HK-2 (cell line): ENCODE results near the gene PPP1R9A.

ENCODE experiments used
- DNase-seq: peaks from one replicate; pipeline ENCODE4 v3.0.0-alpha.2; 2018; ENCODE audit not compliant: unreplicated experiment

PPP1R9A gene

DNA sequence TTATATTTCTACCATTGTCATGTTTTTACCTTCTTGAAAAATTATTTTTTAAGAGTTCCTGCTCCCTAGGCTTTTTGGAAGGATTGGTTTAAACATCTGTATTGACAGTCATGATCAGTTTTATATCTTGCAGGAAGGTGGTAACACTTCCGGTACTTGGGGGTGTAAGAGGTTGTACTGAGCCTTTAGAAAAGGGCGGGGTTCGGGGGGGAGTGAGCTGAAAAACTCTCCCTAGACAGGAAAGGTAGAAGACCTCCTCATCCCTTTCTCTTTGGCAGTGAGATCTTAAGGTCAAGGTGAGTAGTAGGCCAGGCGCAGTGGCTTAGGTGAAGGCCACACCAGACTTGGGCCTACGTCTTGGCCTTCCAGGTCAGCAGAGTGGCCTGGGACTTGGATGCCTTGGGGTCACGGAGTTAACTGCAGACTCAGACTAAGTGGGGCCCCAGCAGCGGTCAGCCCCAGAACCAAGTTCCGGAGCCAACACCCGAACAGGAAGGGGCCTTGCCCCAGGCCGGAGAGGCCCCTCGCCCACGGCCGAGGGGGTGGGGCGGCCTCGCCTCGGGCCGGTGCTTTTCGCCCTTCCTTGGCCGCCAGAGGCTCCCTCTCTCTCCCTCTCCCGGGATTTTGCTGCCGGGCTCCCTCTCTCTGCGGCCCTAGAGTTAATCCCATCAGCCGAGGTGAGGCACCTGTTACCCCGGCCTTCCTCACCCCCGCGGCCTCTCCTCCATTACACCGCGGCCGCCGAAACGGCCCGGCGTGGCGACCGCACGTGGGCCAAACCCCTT, at the start of gene PPP1R9A:
TSS of gene PPP1R9A (plus strand) at position 569 of the 785 bp plus-strand sequence. CDS start 2,520 bp downstream, outside the sequence.
- peak; percentile 74 for DNase-seq

- no peak for DNase-seq
Observed at GRCh38 chr7:94871132-94871531, 36.3 kb upstream of the PPP1R9A start.

DNA sequence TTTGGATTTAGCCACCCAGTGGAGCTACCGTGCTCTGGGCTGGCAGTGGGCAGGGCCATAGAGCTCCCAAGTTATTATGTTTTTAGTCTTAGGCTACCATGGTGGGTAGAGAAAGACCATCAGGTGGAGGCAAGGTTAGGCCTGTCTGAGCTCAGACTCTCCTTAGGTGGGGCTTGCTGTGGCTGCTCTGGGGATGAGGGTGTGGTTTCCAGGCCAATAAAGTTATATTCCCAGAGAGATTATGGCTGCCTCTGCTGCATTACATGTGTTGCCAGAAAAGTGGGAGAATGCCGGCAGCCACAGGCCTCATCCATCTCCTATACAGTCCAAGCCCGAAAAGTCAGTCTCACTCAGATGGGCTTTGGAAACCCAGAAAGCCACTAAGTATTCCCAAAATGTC, 34.2 kb upstream of the PPP1R9A start:
- no peak for DNase-seq

- DNase-seq, result peak; percentile 26
Observed at GRCh38 chr7:94874036-94874785, 33.2 kb upstream of the PPP1R9A start.

GRCh38 chr7:94875201-94875600, 32.2 kb upstream of the PPP1R9A start:
- DNase-seq, result peak; percentile 36

- DNase-seq, result no peak
Observed at GRCh38 chr7:94877731-94878670, 29.4 kb upstream of the PPP1R9A start.

GRCh38 chr7:94882891-94883290, 24.5 kb upstream of the PPP1R9A start:
- no peak for DNase-seq

DNA sequence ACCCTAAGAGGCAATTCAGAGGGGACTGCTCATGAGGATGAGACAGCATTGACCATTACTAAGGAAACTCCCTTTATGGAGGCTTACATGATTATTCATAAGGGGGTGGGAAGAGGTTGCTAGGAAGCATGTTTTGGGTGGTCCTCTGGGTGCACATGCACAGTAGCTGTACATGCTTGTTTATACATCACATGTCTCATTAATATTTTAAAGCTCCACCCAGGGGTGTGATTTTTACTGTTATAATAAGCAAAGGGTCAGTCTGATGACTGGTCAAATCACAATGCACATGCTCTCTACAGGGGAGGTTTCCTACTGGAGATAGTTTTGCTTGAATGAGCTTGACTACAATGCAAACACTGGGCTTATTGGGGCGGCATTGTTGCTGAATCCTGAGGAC, 23.8 kb upstream of the PPP1R9A start:
- no peak for DNase-seq

DNA sequence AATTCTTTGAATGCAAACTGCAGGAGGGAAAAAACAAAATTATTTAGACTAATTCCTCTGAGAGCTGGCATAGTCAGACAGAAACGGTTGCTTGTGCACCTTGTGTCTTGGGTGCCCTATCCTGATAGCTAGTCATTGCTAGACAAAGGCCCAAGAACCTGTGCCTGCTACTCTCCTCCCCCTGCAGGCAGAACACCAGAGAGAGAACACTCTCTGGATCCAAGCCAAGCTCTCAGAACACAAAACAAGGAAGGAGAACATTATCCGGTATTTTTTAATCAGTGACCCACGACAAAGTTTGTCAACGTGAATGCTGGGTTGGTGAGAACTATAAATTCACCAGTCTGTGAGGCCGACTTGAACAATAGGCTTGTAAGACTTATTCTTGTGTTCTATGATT, 18.8 kb upstream of the PPP1R9A start:
- no peak for DNase-seq

DNA sequence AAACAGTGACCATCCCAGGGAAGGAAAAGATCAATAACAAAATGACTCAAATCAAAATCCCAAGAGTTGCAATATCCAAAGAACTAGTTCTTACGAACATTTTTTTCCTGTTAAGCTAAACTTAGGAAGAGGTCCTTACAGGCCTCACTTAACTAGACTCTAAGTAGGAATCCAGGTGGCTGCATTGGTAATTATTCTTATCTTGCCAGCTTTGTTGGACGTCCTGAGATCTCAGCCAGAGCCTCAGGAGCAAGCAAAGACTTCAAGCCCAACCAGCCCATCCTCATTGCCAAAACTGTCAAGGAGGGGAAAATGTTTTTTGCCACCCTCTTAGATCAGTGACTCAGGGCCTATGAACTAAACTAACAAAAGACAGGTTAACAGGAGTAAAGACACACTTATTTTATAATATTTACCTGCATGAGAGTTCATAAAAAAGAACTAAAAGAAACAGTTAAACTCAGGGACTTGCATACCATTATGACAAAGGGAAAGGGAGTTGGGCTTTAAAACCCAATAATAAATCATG, 18.3 kb upstream of the PPP1R9A start:
- no peak for DNase-seq

DNA sequence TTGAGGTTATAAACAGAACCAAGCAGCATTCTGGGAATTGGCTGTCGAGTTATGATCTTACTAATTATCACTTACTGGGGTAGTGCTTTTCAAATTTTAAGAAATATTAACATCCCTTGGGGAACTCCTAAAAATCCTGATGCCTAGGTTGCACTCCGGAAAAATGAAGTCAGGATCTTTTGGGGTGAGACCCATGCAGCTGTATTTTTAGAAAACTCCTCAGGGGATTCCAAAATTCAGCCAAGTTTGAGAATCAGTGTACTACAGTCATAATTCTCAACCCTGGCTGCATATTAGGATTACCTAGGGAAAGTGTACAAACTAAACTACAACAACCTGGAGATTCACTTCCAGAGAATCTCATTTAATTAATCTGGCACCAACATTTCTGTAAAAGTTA, 17.2 kb upstream of the PPP1R9A start:
- no peak for DNase-seq

DNA sequence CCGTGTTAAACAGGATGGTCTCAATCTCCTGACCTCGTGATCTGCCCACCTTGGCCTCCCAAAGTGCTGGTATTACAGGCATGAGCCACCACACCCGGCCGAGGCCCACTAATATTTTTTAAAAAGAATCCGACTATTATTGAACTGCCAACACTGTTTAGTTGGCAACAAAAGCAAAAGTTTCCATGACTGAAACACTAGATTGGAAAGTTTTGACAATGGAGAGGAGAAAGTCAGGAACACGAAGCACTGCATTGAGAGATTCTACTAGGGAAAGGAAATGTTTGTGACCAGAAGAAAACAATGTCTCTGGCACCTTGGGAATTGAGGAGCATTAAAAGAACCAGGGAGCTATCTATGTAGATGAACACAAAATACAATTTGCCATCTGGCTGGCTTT, 13.7 kb upstream of the PPP1R9A start:
- no peak for DNase-seq

GRCh38 chr7:94897541-94897940, 9.9 kb upstream of the PPP1R9A start:
- DNase-seq, result no peak

DNA sequence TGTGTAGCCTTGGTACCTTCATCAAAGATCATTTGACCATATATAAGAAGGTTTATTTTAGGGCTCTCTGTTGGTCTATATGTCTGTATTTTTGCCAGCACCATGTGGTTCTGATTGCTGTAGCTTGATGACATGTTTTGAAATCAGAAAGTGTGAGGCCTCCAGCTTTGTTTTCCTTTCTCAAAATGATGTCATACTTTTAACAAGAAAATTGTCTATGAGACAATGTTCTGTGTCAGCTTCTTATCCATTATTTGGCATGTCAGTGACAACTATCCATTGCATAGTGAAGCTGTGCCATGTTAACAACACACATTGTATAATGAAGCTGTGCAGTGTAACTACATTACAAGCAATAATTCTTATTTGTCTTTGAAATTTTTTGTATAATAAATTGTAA, 9.1 kb upstream of the PPP1R9A start:
- no peak for DNase-seq

DNA sequence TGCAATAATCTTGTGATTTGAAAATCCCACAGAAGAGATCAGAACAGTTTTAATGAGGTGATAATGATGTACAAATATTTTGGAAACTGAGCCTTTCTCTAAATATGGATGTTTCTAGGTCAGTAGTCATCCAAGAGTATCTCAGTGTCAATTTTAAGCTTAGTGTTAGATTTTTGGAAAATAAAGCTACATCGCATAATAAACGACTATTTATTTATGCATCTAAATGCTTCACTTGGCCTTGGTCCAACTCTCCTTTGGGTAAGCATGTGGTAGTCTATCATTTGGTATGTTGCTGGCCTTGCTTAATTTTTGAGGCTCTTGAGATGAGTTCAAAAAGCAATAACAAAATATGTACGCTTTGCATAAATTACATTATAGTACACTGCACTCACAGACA, 5.4 kb upstream of the PPP1R9A start:
- no peak for DNase-seq

DNA sequence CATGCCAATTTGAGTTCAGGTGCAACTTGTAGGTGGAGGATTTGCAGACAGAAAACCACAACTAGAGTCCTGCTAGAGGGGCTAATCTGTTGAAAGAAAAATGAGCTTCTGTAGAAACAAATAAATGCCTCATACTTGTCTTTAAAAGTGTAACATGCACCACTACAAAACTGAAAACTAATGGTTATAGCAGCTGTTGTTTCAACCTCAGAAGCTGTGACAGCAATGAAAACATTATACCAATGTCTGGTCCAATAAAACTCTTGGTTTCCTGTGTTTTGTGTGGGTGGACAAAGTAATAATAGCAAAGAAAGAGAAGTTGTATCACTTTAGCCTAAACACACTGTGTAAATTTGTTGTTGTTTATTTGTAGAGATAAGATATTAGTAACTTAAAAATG, 3.4 kb upstream of the PPP1R9A start:
- no peak for DNase-seq

DNA sequence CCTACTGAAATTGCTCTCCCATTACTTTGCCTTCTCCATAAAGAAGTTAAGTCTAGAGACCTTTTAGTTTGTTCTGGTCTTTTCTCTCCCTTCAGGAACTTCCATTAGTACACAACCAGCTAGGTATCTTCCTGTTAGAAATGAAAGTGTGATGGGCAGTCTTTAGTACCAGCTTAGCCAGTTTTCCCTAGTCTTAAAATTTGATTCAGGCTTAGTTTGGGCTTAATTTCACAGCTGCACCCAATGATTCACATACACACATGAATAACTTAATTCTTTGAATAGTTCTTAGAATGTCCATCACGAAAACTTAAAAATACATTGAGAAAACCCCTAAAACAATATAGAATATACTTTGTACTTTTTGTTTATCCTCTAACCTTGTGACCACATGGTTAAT, 2.4 kb upstream of the PPP1R9A start:
- no peak for DNase-seq

DNA sequence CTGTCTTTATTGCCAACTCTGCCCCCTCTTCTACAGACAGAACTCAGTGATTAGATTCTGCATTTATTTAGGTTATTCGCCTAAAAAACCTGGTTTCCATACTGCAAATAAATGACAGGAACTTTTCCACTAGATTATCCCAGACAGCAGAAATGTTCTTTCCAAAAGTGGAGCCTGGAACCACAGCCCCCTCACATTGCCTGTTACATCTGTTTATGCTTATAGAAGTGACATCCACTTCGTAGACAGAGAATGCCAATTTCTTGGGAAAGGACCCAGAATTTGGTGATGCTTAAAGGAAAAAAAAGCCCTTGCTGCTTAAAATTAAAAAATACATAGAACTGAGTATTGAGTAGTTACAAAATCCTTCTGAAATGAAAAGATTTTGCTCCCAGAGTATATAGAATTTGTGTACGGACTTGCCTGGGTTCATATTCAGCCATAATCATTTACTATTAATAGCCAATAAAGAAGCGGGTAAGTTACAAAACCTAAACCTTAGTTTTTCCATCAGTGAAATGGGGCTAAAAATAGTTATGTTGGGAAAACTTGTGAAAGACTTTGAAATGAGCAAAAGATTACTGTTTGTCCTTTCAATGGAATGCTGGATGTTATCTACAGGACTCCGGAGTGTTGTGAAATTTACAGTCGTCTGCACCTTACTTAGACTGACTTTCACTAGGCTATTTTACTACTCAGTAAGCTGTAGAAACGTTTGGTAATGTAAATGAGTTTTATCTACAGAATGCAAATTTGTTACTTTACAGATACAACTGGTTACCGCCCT, 1.1 kb upstream of the PPP1R9A start:
- DNase-seq, result no peak

GRCh38 chr7:94907811-94908322, 473 bp downstream of the PPP1R9A start:
- DNase-seq, result peak; percentile 59

DNA sequence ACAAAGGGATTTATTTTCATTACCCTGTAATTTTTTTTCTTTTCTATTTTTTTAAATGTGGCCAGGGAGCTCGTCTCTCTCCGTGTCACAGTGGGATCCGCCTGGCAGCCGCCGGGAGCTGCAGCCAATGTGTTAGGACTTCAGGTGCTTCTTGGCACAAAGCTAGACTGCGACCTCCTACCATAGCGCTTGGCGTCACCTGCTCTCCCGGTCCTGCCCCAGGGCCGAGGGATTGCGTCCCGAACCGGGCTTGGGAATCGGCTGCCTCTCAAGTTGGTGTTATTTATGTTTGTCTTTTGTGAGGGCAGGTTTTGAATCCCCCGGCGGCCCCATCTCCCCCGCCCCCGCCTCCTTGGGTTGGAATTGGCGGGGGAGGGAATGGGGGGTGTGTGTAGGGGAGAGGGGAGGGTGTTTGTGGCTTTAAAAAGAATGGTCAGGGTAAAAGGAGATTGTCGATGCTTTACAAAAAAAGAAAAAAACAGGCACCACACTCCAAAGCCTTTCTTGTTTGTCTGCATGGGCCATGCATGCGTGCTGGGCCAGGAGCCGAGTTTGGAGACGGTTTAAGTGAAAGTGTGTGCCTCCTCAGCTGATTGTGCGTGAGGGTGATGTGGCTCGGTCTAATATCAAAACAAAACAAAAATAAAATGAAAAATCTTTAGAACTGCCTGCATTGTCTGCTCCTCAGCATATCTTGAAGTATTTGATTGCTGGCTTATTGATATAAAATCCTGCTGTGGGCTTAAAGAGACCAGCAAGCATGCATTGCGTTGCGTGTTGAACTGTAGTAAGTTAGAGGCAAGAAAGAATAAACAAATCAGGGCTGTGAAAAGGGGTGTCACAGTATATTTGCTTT, 1.2 kb downstream of the PPP1R9A start:
- DNase-seq, result peak; percentile 65
